ENCODE measurements around the gene CD27. TPM values are rescaled to one million over a fixed set of nuclear protein-coding genes. Genes with fewer than 3 reads are reported as not detected.
"Not testable (repeated sequence)": the region's sequence is repeated elsewhere in the genome, so short reads cannot be mapped to it uniquely, and the experiment has no call there.

Gene CD27
- total RNA-seq, 2 experiments from 2014 or later = 85.4 to 116 TPM

DNA sequence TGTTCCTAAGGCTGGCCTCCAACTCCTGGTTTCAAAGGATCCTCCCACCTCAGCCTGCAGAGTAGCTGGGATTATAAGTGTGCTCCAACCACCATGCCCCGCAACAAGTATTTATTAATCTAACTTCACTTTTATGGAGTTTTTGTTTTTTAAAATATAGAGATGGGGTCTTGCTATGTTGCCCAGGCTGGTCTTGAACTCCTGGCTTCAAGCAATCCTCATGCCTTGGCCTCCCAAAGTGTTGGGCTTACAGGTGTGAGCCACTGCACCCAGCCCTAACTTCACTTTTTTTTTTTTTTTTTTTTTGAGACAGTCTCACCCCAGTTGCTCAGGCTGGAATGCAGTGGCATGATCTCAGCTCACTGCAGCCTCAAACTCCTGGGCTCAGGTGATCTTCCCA lies 45.9 kb downstream of the CD27 start:
- ChIA-PET CTCF (interaction anchor here (0.8 to 3.7 kb wide), 5 partner anchors 20 to 93 kb away, joined by 3 to 15 read pairs (median 6); partner anchors contain the start of gene VAMP1), POLR2A (interaction anchor here (0.6 to 1.1 kb wide), 5 partner anchors 24 to 199 kb away, joined by 3 to 6 read pairs (median 3); partner anchors contain the start of gene TNFRSF1A)
- intact Hi-C loops (cut with DNase I, micrococcal nuclease) = loop anchor here in 1 of 2 experiments (5.0 kb wide), 1 partner anchor 38 kb away; the partner anchor contains the start of gene TAPBPL
- H3K4me3 Mint-ChIP-seq; DNase-seq; H3K27me3 Mint-ChIP-seq; H3K9me3 Mint-ChIP-seq (ENCODE audit: low read depth); ATAC-seq; H3K27ac Mint-ChIP-seq: not testable (repeated sequence)
- peaks cover 33% of the 10 kb centered on the region for H3K36me3 Mint-ChIP-seq (ENCODE audit: low read depth)
- peaks cover 20% of the 10 kb centered on the region for H3K4me1 Mint-ChIP-seq

DNA sequence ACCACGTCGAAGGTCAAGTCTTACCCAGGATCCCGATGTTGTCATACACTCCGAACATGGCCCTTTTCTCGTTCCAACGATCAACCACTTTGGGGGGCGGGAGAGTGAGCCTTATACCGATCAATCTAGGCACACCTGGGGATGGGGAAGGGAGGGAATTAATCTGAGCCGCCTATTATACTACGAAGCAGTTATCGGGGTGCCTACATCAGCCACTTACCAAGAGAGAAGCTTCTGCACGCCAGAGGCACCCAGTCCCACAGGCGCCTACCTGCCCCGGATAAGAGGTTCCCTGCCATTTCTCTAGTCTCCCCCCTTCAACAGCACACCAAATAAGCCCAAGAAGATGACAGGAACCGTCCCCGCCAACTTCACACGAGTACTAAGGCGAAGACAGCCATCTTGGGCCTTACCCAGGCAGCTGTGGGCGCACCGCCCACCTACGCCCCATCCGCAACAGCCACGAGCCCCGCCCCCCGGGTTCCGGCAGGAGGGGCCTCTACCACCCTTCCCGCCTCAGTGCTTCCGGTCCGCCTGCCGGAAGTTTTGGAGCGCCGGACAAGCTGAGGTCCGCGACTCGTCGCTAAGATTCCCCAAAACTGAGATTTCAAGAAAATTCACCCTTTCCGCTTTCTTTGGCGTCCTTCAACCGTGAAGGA lies 48.2 kb downstream of the CD27 start, which contains the start of gene MRPL51:
MRPL51 (minus strand) TSS at position 425 of the 659 bp plus-strand sequence; CDS start at position 299, 126 bp downstream.
- peaks cover 49% of the 10 kb centered on the region for H3K36me3 Mint-ChIP-seq (ENCODE audit: low read depth)
- H3K9me3 Mint-ChIP-seq (ENCODE audit: low read depth) = no peaks in the 10 kb centered on the region
- ATAC-seq (peak; percentile 73), DNase-seq (peak; percentile 97)
- peaks cover 33% of the 10 kb centered on the region for H3K4me1 Mint-ChIP-seq
- CTCF ChIA-PET = interaction anchor here (0.6 to 3.7 kb wide), 12 partner anchors 12 to 473 kb away, joined by 3 to 16 read pairs (median 4); partner anchors contain the start of gene VAMP1
- POLR2A ChIA-PET = interaction anchor here (0.6 to 1.7 kb wide), 14 partner anchors 21 to 380 kb away, joined by 3 to 19 read pairs (median 4); partner anchors contain the start of genes CD27, COPS7A, GAPDH and SPSB2
- H3K27ac Mint-ChIP-seq = peak within 1 kb of the TSS; percentile 98
- intact Hi-C loops (cut with DNase I, micrococcal nuclease) = loop anchor here (1.0 to 5.0 kb wide), 13 partner anchors 23 to 477 kb away; partner anchors contain the start of genes VAMP1 (in 2 of the 2), COPS7A (in 1 of the 2), EMG1 (in 1 of the 2) and GAPDH (in 1 of the 2)
- no peaks in the 10 kb centered on the region for H3K27me3 Mint-ChIP-seq
- H3K4me3 Mint-ChIP-seq = peak within 1 kb of the TSS; percentile 94

GRCh38 chr12:6493497-6494257 lies 48.9 kb downstream of the CD27 start, which contains the start of gene NCAPD2:
Gene NCAPD2 (plus strand): TSS chr12:6494102. CDS start chr12:6495099, 997 bp downstream.
- Mint-ChIP-seq H3K27ac (peak within 1 kb of the TSS; percentile 98), H3K4me3 (peak within 1 kb of the TSS; percentile 94), H3K27me3 (no peaks in the 10 kb centered on the region), H3K36me3 (ENCODE audit: low read depth) (peaks cover 56% of the 10 kb centered on the region), H3K4me1 (peaks cover 35% of the 10 kb centered on the region), H3K9me3 (ENCODE audit: low read depth) (no peaks in the 10 kb centered on the region)
- intact Hi-C loops (cut with DNase I, micrococcal nuclease) = loop anchor here (1.0 to 5.0 kb wide), 14 partner anchors 23 to 477 kb away; partner anchors contain the start of genes VAMP1 (in 2 of the 2), COPS7A (in 1 of the 2), EMG1 (in 1 of the 2) and GAPDH (in 1 of the 2)
- DNase-seq (peak; percentile 98), ATAC-seq (peak; percentile 89)
- ChIA-PET CTCF (interaction anchor here (0.6 to 3.7 kb wide), 13 partner anchors 12 to 473 kb away, joined by 3 to 16 read pairs (median 4); partner anchors contain the start of gene VAMP1), POLR2A (interaction anchor here (0.6 to 1.7 kb wide), 14 partner anchors 21 to 379 kb away, joined by 3 to 19 read pairs (median 4); partner anchors contain the start of genes CD27, COPS7A, GAPDH and SPSB2)

GRCh38 chr12:6494258-6494743 lies 49.5 kb downstream of the CD27 start:
- intact Hi-C loops (cut with DNase I, micrococcal nuclease) = loop anchor here in 1 of 2 experiments (1.0 to 5.0 kb wide), 3 partner anchors 38 to 71 kb away; partner anchors contain the start of gene TAPBPL
- Mint-ChIP-seq H3K4me1 (peaks cover 35% of the 10 kb centered on the region), H3K36me3 (ENCODE audit: low read depth) (peaks cover 58% of the 10 kb centered on the region), H3K4me3 (peak overlapping the region; percentile 94), H3K27me3 (no peaks in the 10 kb centered on the region), H3K9me3 (ENCODE audit: low read depth) (no peaks in the 10 kb centered on the region), H3K27ac (peak overlapping the region; percentile 93)
- DNase-seq (peak; percentile 33), ATAC-seq (peak; percentile 8)
- CTCF ChIA-PET = interaction anchor here (0.6 to 1.6 kb wide), 8 partner anchors 12 to 149 kb away, joined by 3 to 8 read pairs (median 4); partner anchors contain the start of gene VAMP1
- POLR2A ChIA-PET = interaction anchor here (0.8 kb wide), 1 partner anchor 24 kb away, joined by 5 read pairs; the partner anchor contains the start of gene VAMP1

DNA sequence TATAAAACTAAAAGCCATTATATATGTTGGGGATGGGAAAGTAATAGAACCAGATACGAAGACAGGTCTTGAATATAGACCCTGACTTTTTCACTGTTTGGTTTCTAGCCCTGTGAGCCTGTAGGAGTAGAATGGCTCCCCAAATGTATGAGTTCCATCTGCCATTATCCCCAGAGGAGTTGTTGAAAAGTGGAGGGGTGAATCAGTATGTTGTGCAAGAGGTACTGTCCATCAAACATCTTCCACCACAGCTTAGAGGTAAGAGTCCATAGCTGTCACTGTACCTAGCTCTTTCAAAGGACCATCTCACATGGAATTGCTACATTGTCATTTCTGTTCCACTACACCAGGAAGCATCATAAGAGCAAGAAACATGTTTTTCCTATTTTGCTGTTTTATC lies 50.2 kb downstream of the CD27 start:
- peaks cover 58% of the 10 kb centered on the region for H3K36me3 Mint-ChIP-seq (ENCODE audit: low read depth)
- intact Hi-C loops (cut with DNase I, micrococcal nuclease) = loop anchor here in 1 of 2 experiments (1.0 to 5.0 kb wide), 3 partner anchors 37 to 72 kb away; partner anchors contain the start of gene TAPBPL
- no peaks in the 10 kb centered on the region for H3K9me3 Mint-ChIP-seq (ENCODE audit: low read depth)
- ChIA-PET POLR2A (interaction anchor here (0.8 kb wide), 1 partner anchor 24 kb away, joined by 5 read pairs; the partner anchor contains the start of gene VAMP1), CTCF (interaction anchor here (0.5 to 1.6 kb wide), 8 partner anchors 12 to 102 kb away, joined by 3 to 8 read pairs (median 4); partner anchors contain the start of gene VAMP1)
- H3K27me3 Mint-ChIP-seq = no peaks in the 10 kb centered on the region
- peak overlapping the region; percentile 93 for H3K27ac Mint-ChIP-seq
- H3K4me1 Mint-ChIP-seq = peaks cover 35% of the 10 kb centered on the region
- DNase-seq = no peak
- peak overlapping the region; percentile 94 for H3K4me3 Mint-ChIP-seq
- no peak for ATAC-seq

DNA sequence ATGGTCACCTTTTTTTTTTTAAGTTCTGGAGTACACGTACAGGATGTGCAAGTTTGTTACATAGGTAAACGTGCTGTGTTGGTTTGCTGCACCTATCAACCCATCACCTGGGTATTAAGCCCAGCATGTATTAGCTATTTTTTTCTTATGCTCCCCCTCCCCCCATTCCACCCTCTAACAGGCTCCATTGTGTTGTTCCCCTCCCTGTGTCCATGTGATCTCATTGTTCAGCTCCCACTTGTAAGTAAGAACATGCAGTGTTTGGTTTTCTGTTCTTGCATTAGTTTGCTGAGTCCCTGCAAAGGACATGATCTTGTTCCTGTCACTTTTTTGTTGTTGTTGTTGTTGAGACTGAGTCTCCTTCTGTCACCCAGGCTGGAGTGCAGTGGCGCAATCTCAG lies 52.5 kb downstream of the CD27 start:
- DNase-seq; ATAC-seq; H3K4me3 Mint-ChIP-seq; H3K27me3 Mint-ChIP-seq; H3K9me3 Mint-ChIP-seq (ENCODE audit: low read depth); intact Hi-C loops (cut with DNase I, micrococcal nuclease): not testable (repeated sequence)
- H3K27ac Mint-ChIP-seq = peak overlapping the region; percentile 35
- H3K36me3 Mint-ChIP-seq (ENCODE audit: low read depth) = peaks cover 42% of the 10 kb centered on the region
- H3K4me1 Mint-ChIP-seq = peaks cover 29% of the 10 kb centered on the region
- POLR2A ChIA-PET = interaction anchor here (0.7 to 1.0 kb wide), 2 partner anchors 9 to 32 kb away, joined by 3 read pairs; no protein-coding TSS in a partner anchor
- CTCF ChIA-PET = interaction anchor here (0.6 kb wide), 1 partner anchor 519 kb away, joined by 3 read pairs; no protein-coding TSS in a partner anchor

GRCh38 chr12:6500466-6500865 lies 55.7 kb downstream of the CD27 start:
- H3K9me3 Mint-ChIP-seq (ENCODE audit: low read depth) = no peaks in the 10 kb centered on the region
- peaks cover 33% of the 10 kb centered on the region for H3K36me3 Mint-ChIP-seq (ENCODE audit: low read depth)
- peaks cover 17% of the 10 kb centered on the region for H3K4me1 Mint-ChIP-seq
- H3K27ac Mint-ChIP-seq = no peak overlapping the region
- CTCF ChIA-PET = interaction anchor here (0.6 to 2.0 kb wide), 5 partner anchors 10 to 399 kb away, joined by 3 to 8 read pairs (median 5); no protein-coding TSS in a partner anchor
- DNase-seq (no peak), ATAC-seq (no peak)
- H3K4me3 Mint-ChIP-seq = no peak overlapping the region
- intact Hi-C loops (cut with DNase I, micrococcal nuclease) = no loop called here
- POLR2A ChIA-PET = interaction anchor here (0.7 kb wide), 1 partner anchor 407 kb away, joined by 3 read pairs; no protein-coding TSS in a partner anchor
- H3K27me3 Mint-ChIP-seq = no peaks in the 10 kb centered on the region

Other genes with a start within 250 kb of the CD27 start
- 10 to 100 TPM; 11.5 to 12.8 TPM for gene CD9, start 244.6 kb upstream of the CD27 start, total RNA-seq
- gene PLEKHG6, start 134.3 kb upstream of the CD27 start, total RNA-seq = not detected
- gene TNFRSF1A, start 102.9 kb upstream of the CD27 start, total RNA-seq = 10 to 100 TPM; 42.1 to 58.7 TPM
- under 1 TPM in 1 of 2 experiments, not detected in 1; 0.05 TPM for gene SCNN1A, start 69.4 kb upstream of the CD27 start, total RNA-seq
- gene LTBR, start 60.8 kb upstream of the CD27 start, total RNA-seq = 1 to 10 TPM in 1 of 2 experiments, under 1 TPM in 1; 0.57 to 1.1 TPM
- 10 to 100 TPM; 27.4 to 40.8 TPM for gene TAPBPL, start 7.1 kb downstream of the CD27 start, total RNA-seq
- 10 to 100 TPM; 34.5 to 52.3 TPM for gene VAMP1, start 25.7 kb downstream of the CD27 start, total RNA-seq
- 100 to 1,000 TPM; 232 to 275 TPM for gene MRPL51, start 48.3 kb downstream of the CD27 start, total RNA-seq
- 100 to 1,000 TPM; 199 to 210 TPM for gene NCAPD2, start 49.1 kb downstream of the CD27 start, total RNA-seq
- gene GAPDH, start 89.6 kb downstream of the CD27 start, total RNA-seq = 1,000 to 10,000 TPM; 7,289 to 9,770 TPM
- gene IFFO1, start 111.1 kb downstream of the CD27 start, total RNA-seq = 1 to 10 TPM; 8.1 to 8.4 TPM
- gene NOP2, start 123.3 kb downstream of the CD27 start, total RNA-seq = 10 to 100 TPM; 93.2 to 97.1 TPM
- gene CHD4, start 162.4 kb downstream of the CD27 start, total RNA-seq = 100 to 1,000 TPM; 279 to 322 TPM
- gene LPAR5, start 191.0 kb downstream of the CD27 start, total RNA-seq = 1 to 10 TPM; 3.5 TPM
- gene ACRBP, start 202.5 kb downstream of the CD27 start, total RNA-seq = 1 to 10 TPM; 1.7 to 3.3 TPM
- gene ING4, start 218.2 kb downstream of the CD27 start, total RNA-seq = 10 to 100 TPM; 14.9 to 17.6 TPM
- 10 to 100 TPM; 61.4 to 79.0 TPM for gene ZNF384, start 244.4 kb downstream of the CD27 start, total RNA-seq